Neural crest cell (in vitro differentiated cells): ENCODE data around the gene ATCAY. TPM values are rescaled to one million over a fixed set of nuclear protein-coding genes. Genes with fewer than 3 reads are reported as not detected.
"Not testable (repeated sequence)": the region's sequence is repeated elsewhere in the genome, so short reads cannot be mapped to it uniquely, and the experiment has no call there.

Experiments used
- DNase-seq: peaks from one replicate; pipeline ENCODE4 v3.0.0; 2021; ENCODE audit warnings: low read depth, mixed read lengths, low spot score
- H3K27ac Mint-ChIP-seq: one replicate; pipeline ENCODE4 v1.8.0; 2021; ENCODE audit warnings: mild to moderate bottlenecking, mixed read lengths; ENCODE audit not compliant: unreplicated experiment
- H3K27me3 Mint-ChIP-seq: 2 replicates; pipeline ENCODE4 v1.8.0; 2021; ENCODE audit warnings: low read depth, mild to moderate bottlenecking, mixed read lengths
- H3K36me3 Mint-ChIP-seq: 2 replicates; pipeline ENCODE4 v1.8.0; 2021; ENCODE audit warnings: low read depth, mild to moderate bottlenecking, mixed read lengths
- H3K4me1 Mint-ChIP-seq: 2 replicates; pipeline ENCODE4 v1.8.0; 2021; ENCODE audit warnings: mixed read lengths
- H3K4me3 Mint-ChIP-seq: one replicate; pipeline ENCODE4 v1.8.0; 2021; ENCODE audit warnings: mild to moderate bottlenecking, mixed read lengths
- H3K9me3 Mint-ChIP-seq: 2 replicates; pipeline ENCODE4 v1.8.0; 2021; ENCODE audit warnings: mixed read lengths
- CTCF ChIP-seq: fragments of 200-600 bp; sonication (generic); conservative IDR thresholded peaks from 2 replicates; pipeline ENCODE4 v1.5.0; 2021; ENCODE audit warnings: antibody characterized with exemption, mild to moderate bottlenecking
- total RNA-seq: library from RNA; stranded (reverse); gene quantifications from 2 replicates; pipeline ENCODE4 v1.2.1, GENCODE V29; 2021

Gene ATCAY
- total RNA-seq, 1 donor from 2014 or later: 14.2 TPM

GRCh38 chr19:3867971-3868769, 12.3 kb upstream of the ATCAY start:
- no peak for DNase-seq
- peaks cover 3% of the 10 kb centered on the region for H3K4me1 Mint-ChIP-seq
- peaks cover 69% of the 10 kb centered on the region for H3K27me3 Mint-ChIP-seq
- peak overlapping the region; percentile 34 for H3K4me3 Mint-ChIP-seq
- peaks cover 5% of the 10 kb centered on the region for H3K36me3 Mint-ChIP-seq
- H3K27ac Mint-ChIP-seq: no peak overlapping the region
- TF ChIP-seq CTCF: no peak
- peaks cover 5% of the 10 kb centered on the region for H3K9me3 Mint-ChIP-seq

- no peak for TF ChIP-seq CTCF
- Mint-ChIP-seq H3K27ac (no peak within 1 kb of the TSS), H3K36me3 (peaks cover 5% of the 10 kb centered on the region), H3K4me1 (peaks cover 3% of the 10 kb centered on the region), H3K4me3 (peak within 1 kb of the TSS; percentile 34), H3K27me3 (peaks cover 71% of the 10 kb centered on the region), H3K9me3 (peaks cover 5% of the 10 kb centered on the region)
- peak; percentile 20 for DNase-seq
Observed at GRCh38 chr19:3868770-3869456, 11.6 kb upstream of the ATCAY start, which contains the start of gene ZFR2. TSS of gene ZFR2 (minus strand) at chr19:3869038. CDS start at chr19:3869017, 21 bp downstream.

GRCh38 chr19:3873151-3873550, 7.3 kb upstream of the ATCAY start:
- DNase-seq: no peak
- Mint-ChIP-seq H3K36me3 (peaks cover 5% of the 10 kb centered on the region), H3K27ac (no peak overlapping the region), H3K4me3 (no peak overlapping the region), H3K4me1 (peaks cover 6% of the 10 kb centered on the region), H3K9me3 (peaks cover 5% of the 10 kb centered on the region), H3K27me3 (peaks cover 69% of the 10 kb centered on the region)
- no peak for TF ChIP-seq CTCF

GRCh38 chr19:3874695-3875094, 5.8 kb upstream of the ATCAY start:
- H3K4me3 Mint-ChIP-seq, DNase-seq, H3K9me3 Mint-ChIP-seq, H3K27ac Mint-ChIP-seq, H3K4me1 Mint-ChIP-seq, H3K36me3 Mint-ChIP-seq: not testable (repeated sequence)
- H3K27me3 Mint-ChIP-seq: peaks cover 61% of the 10 kb centered on the region

GRCh38 chr19:3879656-3880055, 829 bp upstream of the ATCAY start:
- DNase-seq: no peak
- no peak overlapping the region for H3K4me3 Mint-ChIP-seq
- peak; percentile 40 for TF ChIP-seq CTCF
- H3K27ac Mint-ChIP-seq: no peak overlapping the region
- no peaks in the 10 kb centered on the region for H3K9me3 Mint-ChIP-seq
- H3K27me3 Mint-ChIP-seq: peaks cover 37% of the 10 kb centered on the region
- H3K36me3 Mint-ChIP-seq: no peaks in the 10 kb centered on the region
- H3K4me1 Mint-ChIP-seq: peaks cover 24% of the 10 kb centered on the region
